Stimulated activated naive CD8-positive, alpha-beta T cell treated with anti-CD3 and anti-CD28 coated beads, Interleukin-15, Interleukin-2, amounts not matched to agents 100 ng/mL and 50 ng/mL, for 24 hours (primary cell): Measurements from ENCODE around the gene ITGB6.
"Not testable (repeated sequence)": the region's sequence is repeated elsewhere in the genome, so short reads cannot be mapped to it uniquely, and the experiment has no call there.

Experiments used
- H3K27ac Mint-ChIP-seq: one replicate; pipeline ENCODE4 v1.8.0; 2021; ENCODE audit warnings: mild to moderate bottlenecking, mixed read lengths
- H3K27me3 Mint-ChIP-seq: one replicate; pipeline ENCODE4 v1.8.0; 2021; ENCODE audit warnings: mixed read lengths
- H3K36me3 Mint-ChIP-seq: one replicate; pipeline ENCODE4 v1.8.0; 2021; ENCODE audit warnings: low read depth, mixed read lengths
- H3K4me1 Mint-ChIP-seq: one replicate; pipeline ENCODE4 v1.8.0; 2021; ENCODE audit warnings: low read depth, mixed read lengths
- H3K4me3 Mint-ChIP-seq: one replicate; pipeline ENCODE4 v1.8.0; 2021; ENCODE audit warnings: mild to moderate bottlenecking, mixed read lengths
- H3K9me3 Mint-ChIP-seq: one replicate; pipeline ENCODE4 v1.8.0; 2021; ENCODE audit warnings: mixed read lengths

ITGB6 gene

GRCh38 chr2:160144280-160144990 lies 55.6 kb downstream of the ITGB6 start:
- Mint-ChIP-seq H3K9me3 (no peaks in the 10 kb centered on the region), H3K36me3 (no peaks in the 10 kb centered on the region), H3K4me3 (no peak overlapping the region), H3K27ac (no peak overlapping the region), H3K4me1 (no peaks in the 10 kb centered on the region), H3K27me3 (peaks cover 14% of the 10 kb centered on the region)

GRCh38 chr2:160142472-160142871 lies 57.6 kb downstream of the ITGB6 start:
- no peaks in the 10 kb centered on the region for H3K4me1 Mint-ChIP-seq
- H3K27me3 Mint-ChIP-seq = peaks cover 10% of the 10 kb centered on the region
- no peak overlapping the region for H3K27ac Mint-ChIP-seq
- H3K36me3 Mint-ChIP-seq = no peaks in the 10 kb centered on the region
- no peaks in the 10 kb centered on the region for H3K9me3 Mint-ChIP-seq
- no peak overlapping the region for H3K4me3 Mint-ChIP-seq

GRCh38 chr2:160141912-160142311 lies 58.2 kb downstream of the ITGB6 start:
- Mint-ChIP-seq H3K4me1 (no peaks in the 10 kb centered on the region), H3K27ac (no peak overlapping the region), H3K27me3 (peaks cover 8% of the 10 kb centered on the region), H3K4me3 (no peak overlapping the region), H3K9me3 (no peaks in the 10 kb centered on the region), H3K36me3 (no peaks in the 10 kb centered on the region)

- no peaks in the 10 kb centered on the region for H3K36me3 Mint-ChIP-seq
- H3K27ac Mint-ChIP-seq = no peak overlapping the region
- H3K9me3 Mint-ChIP-seq = no peaks in the 10 kb centered on the region
- no peak overlapping the region for H3K4me3 Mint-ChIP-seq
- peaks cover 8% of the 10 kb centered on the region for H3K27me3 Mint-ChIP-seq
- no peaks in the 10 kb centered on the region for H3K4me1 Mint-ChIP-seq
These were observed 58.7 kb downstream of the ITGB6 start for GRCh38 chr2:160141419-160141818.

DNA sequence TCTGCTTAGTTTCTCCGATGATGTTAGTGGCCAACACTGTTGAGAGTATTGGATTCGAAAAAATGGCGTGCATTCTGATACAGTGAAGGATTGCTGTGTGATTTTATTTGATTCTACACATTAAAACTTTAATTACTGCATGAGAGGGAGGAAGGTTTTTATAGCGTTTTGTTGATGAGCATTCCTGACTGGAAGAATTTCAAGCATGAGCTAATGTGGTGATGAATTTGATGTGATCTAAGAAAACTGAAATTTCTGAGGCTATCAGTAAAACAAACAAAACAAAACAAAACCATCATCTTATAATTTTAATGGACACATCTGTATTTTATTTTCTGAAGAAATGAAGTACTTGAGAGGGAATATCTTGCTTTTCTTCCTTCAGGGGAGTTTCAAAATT lies 59.6 kb downstream of the ITGB6 start:
- Mint-ChIP-seq H3K36me3 (no peaks in the 10 kb centered on the region), H3K4me3 (no peak overlapping the region), H3K27me3 (peaks cover 8% of the 10 kb centered on the region), H3K4me1 (no peaks in the 10 kb centered on the region), H3K27ac (no peak overlapping the region), H3K9me3 (no peaks in the 10 kb centered on the region)

GRCh38 chr2:160139991-160140390 lies 60.1 kb downstream of the ITGB6 start:
- no peak overlapping the region for H3K27ac Mint-ChIP-seq
- no peaks in the 10 kb centered on the region for H3K9me3 Mint-ChIP-seq
- no peak overlapping the region for H3K4me3 Mint-ChIP-seq
- H3K36me3 Mint-ChIP-seq = no peaks in the 10 kb centered on the region
- H3K27me3 Mint-ChIP-seq = peaks cover 8% of the 10 kb centered on the region
- no peaks in the 10 kb centered on the region for H3K4me1 Mint-ChIP-seq

- H3K4me1 Mint-ChIP-seq = no peaks in the 10 kb centered on the region
- H3K9me3 Mint-ChIP-seq = no peaks in the 10 kb centered on the region
- H3K27ac Mint-ChIP-seq = no peak overlapping the region
- no peaks in the 10 kb centered on the region for H3K36me3 Mint-ChIP-seq
- H3K27me3 Mint-ChIP-seq = peaks cover 8% of the 10 kb centered on the region
- no peak overlapping the region for H3K4me3 Mint-ChIP-seq
These were observed 60.7 kb downstream of the ITGB6 start for GRCh38 chr2:160139350-160139749.

DNA sequence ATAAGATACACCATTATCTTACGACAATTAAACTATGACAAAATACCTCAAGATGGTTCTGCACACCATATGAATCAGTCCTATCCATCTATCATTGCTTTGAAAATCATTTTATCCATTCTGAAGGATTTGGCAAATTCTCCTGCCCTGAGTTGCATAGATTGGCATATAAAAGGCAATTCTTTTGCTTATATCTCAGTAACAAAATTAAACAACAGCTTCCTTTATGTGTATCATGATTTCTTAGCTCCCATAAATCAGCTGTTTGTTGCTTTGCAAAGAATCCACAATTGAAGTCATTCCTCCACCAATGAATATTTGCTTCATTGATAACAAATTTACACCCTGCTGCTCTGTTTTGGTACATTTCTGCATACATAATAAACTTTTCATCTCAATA lies 61.7 kb downstream of the ITGB6 start:
- Mint-ChIP-seq H3K36me3 (no peaks in the 10 kb centered on the region), H3K9me3 (no peaks in the 10 kb centered on the region), H3K4me3 (no peak overlapping the region), H3K4me1 (no peaks in the 10 kb centered on the region), H3K27ac (no peak overlapping the region), H3K27me3 (peaks cover 16% of the 10 kb centered on the region)

- Mint-ChIP-seq H3K4me1 (no peaks in the 10 kb centered on the region), H3K4me3 (no peak overlapping the region), H3K27me3 (peaks cover 16% of the 10 kb centered on the region), H3K36me3 (no peaks in the 10 kb centered on the region), H3K27ac (no peak overlapping the region), H3K9me3 (no peaks in the 10 kb centered on the region)
These were observed 62.6 kb downstream of the ITGB6 start for GRCh38 chr2:160137464-160137863.

GRCh38 chr2:160132761-160133160 lies 67.3 kb downstream of the ITGB6 start:
- Mint-ChIP-seq H3K4me3 (no peak overlapping the region), H3K27me3 (peaks cover 26% of the 10 kb centered on the region), H3K4me1 (no peaks in the 10 kb centered on the region), H3K9me3 (no peaks in the 10 kb centered on the region), H3K36me3 (no peaks in the 10 kb centered on the region), H3K27ac (no peak overlapping the region)

DNA sequence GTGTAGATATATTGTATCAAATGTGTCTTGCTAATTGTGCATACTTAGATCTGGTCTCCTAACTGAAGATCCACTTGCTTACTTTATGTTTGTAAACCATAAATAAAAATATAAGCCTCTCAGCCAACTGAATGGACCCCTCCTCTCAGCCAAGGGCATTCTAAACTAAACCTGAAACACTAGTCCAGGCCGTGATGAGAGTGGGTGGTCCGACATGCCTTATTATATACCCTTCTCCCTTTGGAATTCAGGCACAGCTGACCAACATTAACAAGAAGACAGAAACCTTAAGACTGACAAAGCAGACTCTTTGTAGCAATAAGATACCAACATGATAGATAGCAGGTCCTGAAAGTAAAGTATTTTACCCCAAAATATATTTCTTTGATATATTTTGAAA lies 73.3 kb downstream of the ITGB6 start:
- no peaks in the 10 kb centered on the region for H3K36me3 Mint-ChIP-seq
- no peaks in the 10 kb centered on the region for H3K9me3 Mint-ChIP-seq
- no peaks in the 10 kb centered on the region for H3K4me1 Mint-ChIP-seq
- no peak overlapping the region for H3K27ac Mint-ChIP-seq
- H3K27me3 Mint-ChIP-seq = peaks cover 37% of the 10 kb centered on the region
- H3K4me3 Mint-ChIP-seq = no peak overlapping the region

DNA sequence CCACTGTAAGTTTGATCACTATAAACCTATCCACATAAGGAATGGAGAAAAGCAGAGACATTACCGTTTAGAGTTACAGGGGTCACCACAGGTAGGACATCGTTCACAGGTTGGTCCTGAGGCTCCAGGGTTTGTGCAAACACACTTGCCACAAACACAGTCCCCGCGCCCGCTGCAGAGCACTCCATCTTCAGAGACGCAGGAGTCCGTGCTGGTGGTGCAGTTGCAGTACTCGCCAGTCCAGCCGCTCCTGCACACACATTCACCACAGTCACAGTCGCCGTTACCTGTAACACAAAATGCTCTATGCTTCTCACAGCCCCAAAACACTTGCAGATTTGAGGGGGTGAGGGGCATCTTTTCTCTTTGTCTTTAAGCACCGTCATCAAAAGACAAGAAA lies 73.8 kb downstream of the ITGB6 start:
- no peaks in the 10 kb centered on the region for H3K4me1 Mint-ChIP-seq
- H3K4me3 Mint-ChIP-seq = no peak overlapping the region
- H3K36me3 Mint-ChIP-seq = no peaks in the 10 kb centered on the region
- no peaks in the 10 kb centered on the region for H3K9me3 Mint-ChIP-seq
- H3K27ac Mint-ChIP-seq = no peak overlapping the region
- H3K27me3 Mint-ChIP-seq = peaks cover 33% of the 10 kb centered on the region

- Mint-ChIP-seq H3K9me3 (no peaks in the 10 kb centered on the region), H3K4me3 (no peak overlapping the region), H3K36me3 (no peaks in the 10 kb centered on the region), H3K4me1 (no peaks in the 10 kb centered on the region), H3K27ac (no peak overlapping the region), H3K27me3 (peaks cover 29% of the 10 kb centered on the region)
These were observed 74.2 kb downstream of the ITGB6 start for GRCh38 chr2:160125828-160126227.

GRCh38 chr2:160125366-160125765 lies 74.7 kb downstream of the ITGB6 start:
- Mint-ChIP-seq H3K27me3 (peaks cover 28% of the 10 kb centered on the region), H3K36me3 (no peaks in the 10 kb centered on the region), H3K4me1 (no peaks in the 10 kb centered on the region), H3K4me3 (no peak overlapping the region), H3K27ac (no peak overlapping the region), H3K9me3 (no peaks in the 10 kb centered on the region)

- Mint-ChIP-seq H3K4me3 (no peak overlapping the region), H3K9me3 (no peaks in the 10 kb centered on the region), H3K27me3 (peaks cover 28% of the 10 kb centered on the region), H3K27ac (no peak overlapping the region), H3K36me3 (no peaks in the 10 kb centered on the region), H3K4me1 (no peaks in the 10 kb centered on the region)
These were observed 75.5 kb downstream of the ITGB6 start for GRCh38 chr2:160124571-160124970.

DNA sequence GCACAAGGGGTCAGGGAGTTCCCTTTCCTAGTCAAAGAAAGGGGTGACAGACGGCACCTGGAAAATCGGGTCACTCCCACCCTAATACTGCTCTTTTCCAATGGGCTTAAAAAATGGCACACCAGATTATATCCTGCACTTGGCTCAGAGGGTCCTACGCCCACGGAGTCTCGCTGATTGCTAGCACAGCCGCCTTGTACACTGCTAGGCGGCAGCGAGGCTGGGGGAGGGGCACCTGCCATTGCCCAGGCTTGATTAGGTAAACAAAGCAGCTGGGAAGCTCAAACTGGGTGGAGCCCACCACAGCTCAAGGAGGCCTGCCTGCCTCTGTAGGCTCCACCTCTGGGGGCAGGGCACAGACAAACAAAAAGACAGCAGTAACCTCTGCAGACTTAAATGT lies 85.4 kb downstream of the ITGB6 start:
- not testable (repeated sequence) for H3K9me3 Mint-ChIP-seq, H3K27me3 Mint-ChIP-seq, H3K4me1 Mint-ChIP-seq, H3K36me3 Mint-ChIP-seq, H3K27ac Mint-ChIP-seq, H3K4me3 Mint-ChIP-seq
